HPDE6-E6E7 (cell line): Measurements from ENCODE around the gene KRT75.
A peak's percentile ranks its signal among the peaks of the same experiment; 100 is the strongest.
"Not testable (repeated sequence)": the region's sequence is repeated elsewhere in the genome, so short reads cannot be mapped to it uniquely, and the experiment has no call there.

ENCODE experiments used
- DNase-seq: peaks from one replicate; pipeline ENCODE4 v3.0.0; 2011; ENCODE audit warnings: missing footprints; ENCODE audit errors: extremely low spot score

Gene KRT75

DNA sequence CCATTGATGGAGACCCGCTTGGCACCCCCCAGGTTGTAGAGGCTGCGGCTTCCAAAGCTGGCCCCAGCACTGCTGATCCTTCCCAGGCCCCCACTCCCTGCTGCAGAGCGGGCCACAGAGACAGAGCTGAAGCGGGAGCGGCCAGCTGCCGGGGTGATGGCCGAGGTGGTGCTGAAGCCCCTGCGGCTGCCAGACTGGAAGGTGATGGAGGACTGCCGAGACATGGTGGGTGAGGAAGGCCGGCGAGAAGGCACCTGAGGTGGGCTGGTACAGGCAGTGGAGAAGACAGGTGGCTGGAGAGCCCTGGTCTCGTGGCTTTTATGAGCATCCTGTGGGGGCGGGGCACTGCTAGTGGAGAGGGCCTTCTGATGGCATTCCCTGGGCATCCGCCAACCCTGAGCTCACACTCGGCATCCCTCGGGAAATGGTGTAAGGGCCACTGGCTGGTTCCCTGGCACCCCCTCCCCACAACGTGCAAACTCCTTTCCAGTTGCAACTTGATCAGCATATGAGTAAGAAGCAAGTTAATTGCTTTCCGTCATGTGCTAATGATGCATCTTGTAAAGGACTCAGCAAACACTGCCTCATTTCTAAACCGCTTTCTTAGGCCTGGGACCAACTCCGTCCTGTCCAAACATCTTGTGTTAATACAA lies at the start of gene KRT75:
Gene KRT75 (minus strand): TSS at position 291 of the 653 bp plus-strand sequence. CDS start 67 bp downstream, at position 224.
- DNase-seq = no peak

DNA sequence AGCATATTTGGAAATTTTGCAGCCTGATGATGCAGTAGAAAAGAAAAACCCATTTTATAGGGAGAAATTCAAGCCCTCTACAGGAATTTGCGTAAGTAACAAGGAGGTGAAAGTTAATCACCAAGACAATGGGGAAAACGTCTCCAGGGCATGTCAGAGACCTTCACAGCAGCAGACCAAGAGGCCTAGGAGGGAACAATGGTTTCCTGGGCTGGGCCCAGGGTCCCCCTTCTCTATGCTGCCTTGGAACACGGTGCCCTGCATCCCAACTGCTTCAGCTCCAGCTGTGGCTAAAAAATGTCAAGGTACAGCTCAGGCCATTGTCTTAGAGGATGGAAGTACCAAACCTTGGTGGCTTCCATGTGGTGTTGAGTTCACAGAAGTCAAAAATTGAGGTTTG lies 45.9 kb upstream of the KRT75 start:
- DNase-seq = no peak

DNA sequence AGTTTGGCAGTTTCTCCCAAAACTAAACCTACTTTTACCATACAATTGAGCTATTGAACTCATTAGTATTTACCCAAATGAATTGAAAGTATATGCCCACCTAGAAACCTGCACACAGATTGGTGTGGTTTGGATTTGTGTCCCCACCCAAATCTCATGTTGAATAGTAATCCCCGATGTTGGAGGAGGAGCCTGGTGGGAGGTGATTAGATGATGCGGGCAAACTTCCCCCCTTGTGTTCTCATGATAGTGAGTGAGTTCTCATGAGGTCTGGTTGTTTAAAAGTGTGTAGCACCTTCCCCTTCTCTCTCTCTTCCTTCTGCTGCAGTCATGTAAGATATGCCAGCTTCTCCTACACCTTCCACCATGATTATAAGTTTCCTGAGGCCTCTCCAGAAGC lies 43.5 kb upstream of the KRT75 start:
- DNase-seq = no peak

DNA sequence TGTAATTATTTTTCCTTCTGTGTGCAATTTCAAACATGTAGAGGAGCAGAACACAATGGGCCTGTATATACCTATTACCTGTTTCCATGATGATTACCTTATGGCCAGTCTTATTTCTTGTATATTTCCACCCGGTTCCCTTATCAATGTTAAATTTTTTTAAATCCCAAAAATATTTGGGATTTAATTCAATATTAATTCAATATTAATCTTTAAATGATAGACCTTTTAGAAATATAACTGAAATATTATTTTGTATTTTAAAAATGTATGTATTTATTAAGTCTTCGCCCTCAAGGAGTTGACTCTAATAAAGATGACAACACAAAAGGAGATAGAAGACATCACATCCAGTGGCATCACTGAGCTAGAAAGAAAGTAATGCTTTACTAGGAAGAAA lies 40.0 kb upstream of the KRT75 start:
- DNase-seq = no peak

DNA sequence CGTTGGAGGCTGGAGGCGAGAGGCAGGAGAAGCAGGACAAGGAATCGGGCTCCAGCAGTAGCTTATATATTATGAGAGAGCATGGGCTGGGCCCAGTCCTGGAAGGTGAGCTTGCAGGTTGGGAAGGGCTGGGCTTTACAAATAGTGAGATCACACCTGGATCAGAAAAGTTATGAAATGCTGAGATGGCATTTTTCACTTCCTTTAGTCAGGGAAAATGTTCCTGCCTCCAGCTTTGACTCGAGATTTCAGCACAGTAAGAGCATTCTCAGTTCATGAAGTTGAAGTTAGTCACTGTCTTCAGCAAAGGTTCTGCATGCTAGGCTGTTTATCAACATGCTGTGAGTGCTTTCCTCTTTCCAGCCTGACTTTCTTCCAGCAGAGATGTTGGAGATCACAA lies 39.6 kb upstream of the KRT75 start, which contains the start of gene KRT6C:
Gene KRT6C (minus strand): TSS at position 38 of the 400 bp plus-strand sequence. CDS start 68 bp downstream, outside the sequence.
- no peak for DNase-seq

DNA sequence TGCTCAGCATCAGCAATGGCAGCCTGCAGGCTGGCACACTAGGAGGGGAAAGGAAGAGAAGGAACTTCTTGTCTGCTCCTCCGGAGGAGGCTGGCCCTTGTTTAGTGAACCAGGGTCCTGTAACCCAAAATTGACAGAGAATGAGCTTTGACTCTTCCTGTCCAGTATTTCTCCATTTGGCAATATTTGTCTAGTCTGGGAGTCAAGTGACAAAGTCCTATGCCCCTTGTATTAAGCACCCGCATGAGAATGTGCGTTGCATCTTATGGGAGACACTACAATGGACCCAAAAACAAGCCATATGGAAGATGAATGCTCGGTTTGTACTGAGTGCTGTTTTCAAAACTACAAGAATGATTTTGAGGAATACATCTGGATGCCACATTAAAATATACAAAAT lies 35.7 kb upstream of the KRT75 start:
- no peak for DNase-seq

DNA sequence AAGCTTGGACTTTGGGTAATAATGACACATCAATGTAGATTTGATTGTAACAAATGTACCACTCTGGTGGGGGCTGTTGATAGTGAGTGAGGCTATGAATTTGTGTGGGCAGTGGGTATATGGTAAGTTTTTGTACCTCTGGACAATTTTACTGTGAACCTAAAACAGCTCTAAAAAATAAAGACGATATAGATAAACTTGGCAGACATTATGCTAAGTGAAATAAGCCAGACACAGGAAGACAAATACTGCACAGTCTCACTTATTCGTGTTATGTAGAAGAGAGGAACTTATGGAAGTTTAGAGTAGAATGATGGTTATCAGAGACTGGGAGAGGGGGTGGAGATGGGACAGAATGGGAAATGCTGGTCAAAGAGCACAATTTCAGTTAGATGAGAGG lies 30.7 kb upstream of the KRT75 start:
- DNase-seq = no peak

DNA sequence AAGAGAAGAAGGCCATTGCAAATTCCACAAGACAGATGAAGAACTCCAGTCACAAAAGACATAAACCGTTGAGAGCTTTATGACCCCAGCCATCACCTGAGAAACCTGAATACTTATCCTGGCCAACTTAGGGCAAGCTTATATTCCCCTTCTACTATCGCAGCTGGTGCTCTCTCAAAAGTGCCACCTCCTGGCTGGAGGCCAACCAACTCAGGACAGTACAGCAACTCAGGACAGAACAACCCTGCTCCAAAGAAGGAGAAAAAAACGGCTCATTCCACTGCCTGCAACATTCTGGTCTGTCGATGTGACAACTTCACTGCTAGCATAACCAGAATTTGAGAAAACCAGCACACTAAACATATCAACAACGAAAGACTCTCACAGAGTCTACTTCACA lies 27.5 kb upstream of the KRT75 start:
- DNase-seq = no peak

DNA sequence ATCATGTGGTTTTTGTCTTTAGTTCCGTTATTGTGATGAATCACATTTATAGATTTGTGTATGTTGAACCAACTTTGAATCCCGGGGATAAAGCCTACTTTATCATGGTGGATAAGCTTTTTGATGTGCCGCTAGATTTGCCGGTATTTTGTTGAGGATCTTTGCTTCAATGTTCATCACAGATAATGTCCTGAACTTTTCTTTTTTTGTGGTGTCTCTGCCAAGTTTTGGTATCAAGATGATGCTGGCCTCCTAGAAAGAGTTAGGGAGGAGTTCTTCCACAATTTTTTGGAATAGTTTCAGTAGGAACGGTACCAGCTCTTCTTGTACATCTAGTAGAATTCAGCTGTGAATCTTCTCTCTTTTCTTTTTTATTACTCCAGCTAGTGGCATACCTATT lies 24.7 kb upstream of the KRT75 start:
- no peak for DNase-seq

DNA sequence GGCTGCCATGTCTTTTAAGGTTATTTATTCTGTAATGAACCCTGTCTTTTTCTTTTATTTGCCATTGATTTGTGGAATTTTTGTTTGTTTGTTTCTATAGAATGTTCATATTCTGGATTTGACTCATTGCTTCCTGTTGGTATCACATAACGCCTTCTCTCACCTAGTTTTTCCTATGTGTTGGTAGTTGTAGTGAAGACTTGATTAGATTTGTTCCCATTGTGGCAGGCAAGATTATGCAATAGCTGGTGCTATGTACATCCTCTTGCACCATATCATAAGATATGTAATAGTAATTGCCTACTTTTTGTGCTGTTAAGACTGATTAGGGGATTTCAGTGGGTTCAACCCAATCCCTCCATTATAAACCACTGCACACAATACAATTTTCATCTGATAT lies 21.6 kb upstream of the KRT75 start:
- no peak for DNase-seq

DNA sequence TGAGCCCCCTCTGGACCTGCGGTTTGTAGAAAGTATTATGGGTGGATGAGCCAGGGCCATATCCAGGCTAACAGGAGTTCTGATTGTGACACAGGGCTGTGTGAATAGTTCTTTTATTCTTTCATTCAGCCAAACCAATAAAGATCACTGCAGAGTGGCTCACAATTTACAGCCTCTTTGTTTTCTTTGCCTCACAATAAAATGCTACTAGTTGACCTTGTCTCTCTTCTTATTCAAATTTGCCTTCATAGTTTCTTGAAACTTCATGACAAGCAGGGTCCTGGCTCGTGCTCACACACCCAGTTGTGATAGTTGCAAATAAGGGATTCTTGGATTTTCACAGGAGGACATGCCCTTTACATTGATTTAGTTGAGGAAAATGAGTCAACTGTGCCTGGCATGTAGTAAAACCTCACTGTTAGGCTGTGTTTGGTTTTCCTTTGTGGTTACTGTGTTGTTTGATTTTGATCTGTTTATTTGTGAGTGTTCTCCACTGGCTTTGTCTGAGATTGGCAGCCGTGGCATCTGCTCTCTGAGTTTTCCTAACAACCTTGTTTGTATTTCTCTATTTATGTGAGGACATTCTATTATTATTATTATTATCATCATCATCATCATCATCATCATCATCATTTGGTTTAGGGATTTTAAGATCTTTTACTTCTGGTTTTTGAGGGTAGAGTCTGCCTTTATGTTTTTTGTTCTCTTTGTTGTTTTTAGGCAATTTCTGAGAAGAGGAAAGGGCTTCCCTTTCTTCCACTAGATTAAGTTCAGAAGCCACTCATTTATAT lies 20.4 kb upstream of the KRT75 start:
- no peak for DNase-seq

DNA sequence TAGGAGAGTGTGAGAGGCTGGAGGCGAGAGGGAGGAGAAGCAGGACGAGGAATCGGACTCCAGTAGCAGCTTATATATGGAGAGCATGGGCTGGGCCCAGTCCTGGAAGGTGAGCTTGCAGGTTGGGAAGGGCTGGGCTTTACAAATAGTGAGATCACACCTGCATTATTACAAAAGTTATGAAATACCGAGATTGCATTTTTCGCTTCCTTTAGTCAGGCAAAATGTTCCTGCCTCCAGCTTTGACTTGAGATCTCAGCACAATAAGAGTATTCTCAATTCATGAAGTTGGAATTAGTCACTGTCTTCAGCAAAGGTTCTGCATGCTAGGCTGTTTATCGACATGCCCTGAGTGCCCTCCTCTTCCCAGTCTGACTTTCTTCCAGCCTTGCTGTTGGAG lies 17.9 kb upstream of the KRT75 start, which contains the start of gene KRT6B:
Gene KRT6B (minus strand): TSS at position 46 of the 400 bp plus-strand sequence. CDS start 68 bp downstream, outside the sequence.
- DNase-seq = no peak

DNA sequence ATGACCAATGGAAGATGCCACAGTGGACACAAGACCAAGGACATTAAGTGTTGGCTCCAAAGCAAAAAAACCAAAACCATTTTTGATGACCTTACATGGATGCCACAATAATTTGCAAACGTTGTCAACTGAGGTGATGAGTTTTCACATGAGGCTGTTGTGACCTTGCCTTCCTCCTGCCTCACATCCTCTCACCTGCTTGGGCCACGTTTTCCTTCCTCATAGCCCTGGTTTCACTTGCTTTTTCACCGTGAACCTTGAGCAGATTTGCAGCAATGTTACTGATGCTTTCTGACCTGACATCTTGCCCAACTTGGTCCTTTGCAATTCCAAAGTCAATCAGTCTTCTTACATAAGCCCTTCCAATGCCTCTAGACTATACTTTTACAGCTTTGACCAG lies 14.1 kb upstream of the KRT75 start:
- DNase-seq = no peak

DNA sequence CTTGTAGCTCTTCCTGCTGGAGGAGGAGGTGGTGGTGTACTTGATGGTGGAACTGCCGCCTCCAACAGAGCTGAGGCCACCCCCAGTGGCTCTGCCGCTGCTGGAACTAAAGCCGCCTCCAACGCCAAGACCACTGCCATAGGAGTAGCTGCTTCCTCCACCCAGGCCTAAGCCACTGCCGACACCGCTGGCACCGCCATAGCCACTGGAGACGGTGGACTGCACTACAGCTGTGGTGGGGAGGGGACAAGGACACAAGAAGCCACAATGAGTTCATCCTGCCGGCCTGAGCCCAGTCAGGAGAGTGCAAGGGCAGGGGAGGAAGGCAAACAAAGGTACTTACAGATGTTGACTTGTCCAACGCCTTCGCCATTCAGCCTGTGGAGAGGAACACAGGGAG lies 13.0 kb upstream of the KRT75 start:
- DNase-seq = not testable (repeated sequence)

DNA sequence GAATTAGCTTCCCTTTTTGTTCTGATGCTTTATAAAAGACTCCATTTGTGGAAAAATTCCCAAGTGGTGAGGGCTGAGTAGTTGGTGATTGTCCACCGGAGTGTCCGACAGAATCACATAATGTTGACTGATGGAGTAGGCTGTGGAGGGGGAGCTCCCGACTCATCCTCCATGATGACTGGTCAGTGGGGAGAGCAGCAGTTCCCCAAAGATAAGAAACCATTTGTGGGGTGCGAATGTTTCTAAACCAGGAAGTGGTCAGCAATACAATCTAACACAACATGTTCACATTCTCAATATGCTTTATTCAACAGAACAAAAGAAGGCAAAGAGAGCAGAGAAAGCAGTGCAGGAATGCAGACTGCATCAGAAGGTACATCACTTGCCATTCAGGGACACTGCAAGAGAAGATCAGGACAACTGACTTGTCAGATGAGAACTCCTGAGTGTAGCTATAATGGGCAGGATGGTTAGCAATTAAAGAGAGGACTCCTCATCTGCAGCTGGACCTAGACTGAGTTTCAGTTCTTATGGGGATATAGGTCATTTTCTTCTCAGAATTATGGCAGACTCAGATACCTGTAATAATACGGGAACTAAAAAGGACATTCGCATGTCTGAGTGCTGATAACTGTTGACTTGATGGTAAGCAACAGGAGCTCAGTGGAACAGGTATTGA lies 12.3 kb upstream of the KRT75 start:
- DNase-seq = no peak

DNA sequence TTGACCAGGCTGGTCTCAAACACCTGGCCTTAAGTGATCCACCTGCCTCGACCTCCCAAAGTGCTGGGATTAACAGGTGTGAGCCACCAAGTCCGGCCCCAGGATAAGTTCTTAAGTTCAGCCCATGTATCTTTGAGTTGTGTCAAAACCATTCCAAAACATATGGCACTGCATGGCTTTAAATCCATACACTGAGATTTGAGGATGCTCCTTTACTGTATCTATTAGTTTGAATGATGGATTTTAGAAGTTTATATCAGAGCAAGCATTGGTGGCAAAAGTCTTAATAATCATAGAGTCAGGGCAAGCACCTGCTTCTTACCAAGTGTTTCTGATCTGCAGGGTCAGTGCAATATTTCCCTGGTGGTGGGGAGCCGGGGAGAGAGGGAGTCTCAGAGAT lies 11.7 kb upstream of the KRT75 start:
- DNase-seq = no peak

DNA sequence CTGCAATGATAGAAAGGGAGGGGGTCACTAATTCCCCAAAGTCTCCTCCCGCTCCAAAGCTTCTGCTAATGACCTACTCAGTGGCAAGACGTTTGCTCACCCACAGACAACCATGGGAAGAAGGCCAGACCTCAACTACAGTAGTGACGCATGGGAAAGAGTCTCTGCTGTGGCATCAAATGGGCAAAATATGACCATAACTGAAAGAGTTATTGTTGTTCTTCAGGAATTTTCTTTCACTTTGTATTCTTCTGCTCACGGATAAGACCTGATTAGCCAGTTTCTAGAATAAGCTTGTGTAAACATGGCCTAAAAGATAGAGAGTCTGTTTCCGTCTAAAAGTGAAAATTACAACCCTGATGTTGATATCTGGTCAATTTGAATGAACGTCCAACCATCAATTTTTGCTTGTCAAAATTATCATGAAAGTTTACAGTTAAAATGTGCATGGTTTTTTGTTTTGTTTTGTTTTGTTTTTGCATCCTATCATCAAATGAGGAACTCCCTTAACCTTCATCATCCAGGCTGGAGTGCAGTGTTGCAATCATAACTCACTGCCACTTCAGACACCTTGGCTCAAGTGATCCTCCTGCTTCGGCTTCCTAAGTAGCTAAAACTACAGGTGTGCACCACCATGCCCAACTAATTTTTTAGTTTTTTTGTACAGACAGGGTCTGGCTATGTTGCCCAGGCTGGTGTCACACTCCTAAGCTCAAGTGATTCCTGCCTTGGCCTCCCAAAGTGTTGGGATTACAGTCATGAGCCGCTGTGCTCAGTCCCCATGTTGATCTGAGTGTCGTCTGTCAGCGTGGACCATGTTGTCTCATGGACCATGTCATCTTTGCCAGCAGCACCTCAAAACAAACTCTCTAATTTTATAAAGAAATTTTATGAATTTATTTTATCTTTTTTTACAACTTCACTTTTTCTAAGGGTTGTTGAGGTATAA lies 10.8 kb upstream of the KRT75 start:
- DNase-seq = no peak

DNA sequence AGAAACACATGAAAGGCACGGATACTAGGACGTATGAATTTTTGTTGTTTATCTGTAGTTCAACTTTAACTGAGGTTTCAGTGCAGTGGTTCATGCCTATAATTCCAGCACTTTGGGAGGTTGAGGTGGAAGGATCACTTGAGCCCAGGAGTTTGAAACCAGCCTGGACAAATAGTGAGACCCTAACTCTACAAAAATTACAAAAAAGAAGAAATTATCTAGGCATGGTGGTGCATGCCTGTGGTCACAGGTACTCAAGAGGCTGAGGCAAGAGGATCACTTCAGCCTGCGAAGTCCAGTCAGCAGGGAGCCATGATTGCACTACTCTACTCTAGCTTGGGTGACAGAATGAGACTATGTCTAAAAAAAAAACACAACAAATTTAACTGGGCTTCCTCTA lies 9.8 kb upstream of the KRT75 start:
- DNase-seq = no peak

DNA sequence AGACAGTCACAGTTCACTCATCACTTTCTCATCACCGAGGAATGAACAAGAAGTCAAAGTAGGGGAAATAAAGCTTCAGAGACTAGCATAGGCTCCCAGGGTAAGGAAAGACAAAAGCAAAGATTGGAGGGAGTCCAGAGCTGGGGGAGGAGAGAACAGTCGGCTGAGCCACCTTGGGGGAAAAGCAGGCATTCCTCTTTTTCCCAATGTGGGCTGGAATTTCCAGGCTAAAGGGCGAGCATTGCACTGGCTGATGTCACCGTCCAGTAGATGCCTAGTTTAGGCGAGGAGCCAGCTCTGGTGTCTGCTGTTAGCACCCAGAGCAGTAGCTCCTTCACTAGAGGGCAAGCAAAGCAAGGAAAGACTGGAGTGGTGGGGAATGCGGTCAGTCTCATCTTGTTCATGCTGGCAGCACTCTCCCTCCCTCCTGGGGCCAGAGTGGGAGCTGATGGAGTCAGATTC lies 8.5 kb upstream of the KRT75 start:
- DNase-seq = peak; percentile 65

DNA sequence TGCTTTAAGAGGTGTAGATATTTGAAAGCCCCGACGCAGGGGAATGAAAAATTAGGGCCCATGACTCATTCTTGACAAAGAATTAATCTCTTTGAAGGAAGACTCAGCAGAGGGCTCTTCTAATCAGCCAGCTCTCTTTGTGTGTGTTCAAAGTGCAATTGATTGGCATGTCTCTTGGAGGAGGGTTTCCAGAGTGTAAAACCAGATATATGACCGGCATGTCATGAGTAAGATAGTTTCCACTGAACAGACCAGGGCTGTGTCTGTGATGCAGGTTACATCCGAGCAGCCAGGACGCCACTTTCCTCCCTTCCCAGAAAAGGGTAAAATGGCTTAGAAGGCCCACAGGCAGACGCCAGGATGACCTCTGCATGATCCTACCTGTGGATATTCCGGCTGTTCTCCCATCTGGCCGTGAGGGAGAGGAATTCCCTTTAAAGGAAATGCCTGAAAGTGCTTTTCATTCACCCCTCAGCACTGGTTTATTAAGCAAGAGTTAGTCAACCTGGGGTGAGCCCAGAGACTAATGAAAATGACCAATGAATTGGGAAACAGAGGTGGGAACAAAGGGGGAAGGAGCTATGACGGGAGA lies 7.2 kb upstream of the KRT75 start:
- DNase-seq = peak; percentile 53

DNA sequence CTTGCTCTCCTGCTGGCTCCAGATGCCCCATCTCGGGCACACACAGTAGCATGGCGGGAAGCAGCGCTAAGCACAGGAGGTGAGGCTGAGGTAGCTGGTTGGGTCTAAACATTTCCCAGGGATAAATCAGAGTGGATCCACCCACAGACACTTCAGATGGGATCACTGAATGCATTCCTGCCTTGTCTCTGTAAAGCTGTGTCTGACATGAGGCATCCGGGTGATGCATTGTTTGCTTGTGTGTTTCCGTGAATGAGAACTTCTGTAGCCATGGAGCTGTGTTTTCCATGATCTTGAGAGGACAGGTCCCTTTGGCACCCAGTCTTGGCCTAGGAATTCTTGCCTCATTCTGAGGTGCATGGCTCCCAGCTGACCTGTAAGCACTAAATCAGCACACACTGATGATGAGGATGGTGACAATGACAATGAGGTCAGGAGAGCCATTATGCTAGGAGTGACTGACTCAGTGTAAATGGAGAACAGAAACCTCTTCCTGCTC lies 6.7 kb upstream of the KRT75 start:
- DNase-seq = peak; percentile 56
